Measurements from ENCODE around the gene GOLGA6L2.
"Not testable (repeated sequence)": the region's sequence is repeated elsewhere in the genome, so short reads cannot be mapped to it uniquely, and the experiment has no call there.

Gene GOLGA6L2

GRCh38 chr15:23416349-23417276 lies 30.4 kb downstream of the GOLGA6L2 start:
- in situ Hi-C loops (cut with HindIII; ENCODE audit: low pct_ligation_motif_present, low sequenced_read_pairs): no loop called here
- no peaks in the 10 kb centered on the region for H3K27me3 ChIP-seq (replicated peaks)
- H3K4me3 ChIP-seq (ENCODE audit: low read depth, low read length): no peak overlapping the region
- H3K36me3 ChIP-seq (replicated peaks): no peaks in the 10 kb centered on the region
- no peak for DNase-seq
- TF ChIP-seq CTCF (IDR thresholded peaks at IDR 0.05; ENCODE audit: low read depth, low read length, missing control alignments): no peak
- no peak overlapping the region for H3K27ac ChIP-seq

GRCh38 chr15:23415866-23416265 lies 31.2 kb downstream of the GOLGA6L2 start:
- DNase-seq; H3K27ac ChIP-seq; H3K27me3 ChIP-seq (replicated peaks); H3K36me3 ChIP-seq (replicated peaks); H3K4me3 ChIP-seq (ENCODE audit: low read depth, low read length); in situ Hi-C loops (cut with HindIII; ENCODE audit: low pct_ligation_motif_present, low sequenced_read_pairs): not testable (repeated sequence)

GRCh38 chr15:23415321-23415865 lies 31.6 kb downstream of the GOLGA6L2 start:
- TF ChIP-seq CTCF (IDR thresholded peaks at IDR 0.05; ENCODE audit: low read depth, low read length, missing control alignments): no peak

GRCh38 chr15:23412881-23413600 lies 34.0 kb downstream of the GOLGA6L2 start:
- H3K36me3 ChIP-seq (replicated peaks); DNase-seq; in situ Hi-C loops (cut with HindIII; ENCODE audit: low pct_ligation_motif_present, low sequenced_read_pairs); H3K4me3 ChIP-seq (ENCODE audit: low read depth, low read length); H3K27ac ChIP-seq; H3K27me3 ChIP-seq (replicated peaks): not testable (repeated sequence)

More at GRCh38 chr15:23415321-23415865, 31.6 kb downstream of the GOLGA6L2 start:
- Histone ChIP-seq H3K4me3 (ENCODE audit: low read depth, low read length) (no peak overlapping the region), H3K36me3 (replicated peaks) (no peaks in the 10 kb centered on the region), H3K27me3 (replicated peaks) (no peaks in the 10 kb centered on the region), H3K27ac (no peak overlapping the region)
- no peak for DNase-seq
- in situ Hi-C loops (cut with HindIII; ENCODE audit: low pct_ligation_motif_present, low sequenced_read_pairs): no loop called here

- in situ Hi-C loops (cut with HindIII; ENCODE audit: low pct_ligation_motif_present, low sequenced_read_pairs): no loop called here
- Histone ChIP-seq H3K27me3 (replicated peaks) (no peaks in the 10 kb centered on the region), H3K27ac (no peak overlapping the region), H3K4me3 (ENCODE audit: low read depth, low read length) (no peak overlapping the region), H3K36me3 (replicated peaks) (no peaks in the 10 kb centered on the region)
- no peak for TF ChIP-seq CTCF (IDR thresholded peaks at IDR 0.05; ENCODE audit: low read depth, low read length, missing control alignments)
- no peak for DNase-seq
Measured at GRCh38 chr15:23411841-23412240, 35.2 kb downstream of the GOLGA6L2 start.

GRCh38 chr15:23403550-23403949 lies 43.5 kb downstream of the GOLGA6L2 start:
- in situ Hi-C loops (cut with HindIII; ENCODE audit: low pct_ligation_motif_present, low sequenced_read_pairs): no loop called here
- no peak overlapping the region for H3K4me3 ChIP-seq (ENCODE audit: low read depth, low read length)
- no peaks in the 10 kb centered on the region for H3K27me3 ChIP-seq (replicated peaks)
- H3K36me3 ChIP-seq (replicated peaks): no peaks in the 10 kb centered on the region
- DNase-seq: no peak
- H3K27ac ChIP-seq: no peak overlapping the region
- TF ChIP-seq CTCF (IDR thresholded peaks at IDR 0.05; ENCODE audit: low read depth, low read length, missing control alignments): no peak
